CD4-positive, alpha-beta T cell (primary cell): ENCODE measurements around the gene PARG. TPM values are rescaled to one million over a fixed set of nuclear protein-coding genes. Genes with fewer than 3 reads are reported as not detected.

Experiments
- ATAC-seq: fragments of 200-7000 bp; cut with Tn5 transposase; one replicate; pipeline ENCODE4 v1.10.0; 2022; ENCODE audit warnings: mild to moderate bottlenecking; ENCODE audit not compliant: poor library complexity
- CTCF ChIA-PET: fragments of 350-600 bp; sonication (Branson Sonifier 250); formaldehyde crosslinking; loops from one replicate; lab custom pipeline; 2021; ENCODE audit warnings: antibody characterized with exemption, inconsistent platforms; lab: Charles Lee
- POLR2A ChIA-PET: fragments of 350-600 bp; sonication (Branson Sonifier 250); formaldehyde crosslinking; loops from one replicate; lab custom pipeline; 2021; ENCODE audit warnings: antibody characterized with exemption, inconsistent platforms; lab: Charles Lee
- DNase-seq, 14 experiments: peaks; one replicate each; pipeline ENCODE4 v3.0.0-alpha.2; 2013 to 2020; ENCODE audit warnings: mixed read lengths in 2 of 14
- H3K27ac ChIP-seq, 2 donors: one replicate each; pipeline versions ENCODE4 v1.5.1 to v1.7.0; 2013; ENCODE audit warnings: low read length in 2 of 2, low read depth in 1 of 2, mild to moderate bottlenecking in 1 of 2
- H3K27me3 ChIP-seq, 2 experiments: 1 replicate in 1 of 2; 2 replicates in 1 of 2; pipeline versions ENCODE4 v1.6.1 to v1.7.0; 2013; ENCODE audit warnings: low read length in 2 of 2, control low read depth in 1 of 2, mild to moderate bottlenecking in 1 of 2, moderate library complexity in 1 of 2; ENCODE audit not compliant: insufficient read depth in 2 of 2, control insufficient read depth in 1 of 2
- H3K36me3 ChIP-seq: one replicate; pipeline ENCODE4 v1.6.1; 2013; ENCODE audit warnings: low read length, control low read depth; ENCODE audit not compliant: insufficient read depth
- H3K4me1 ChIP-seq: one replicate; pipeline ENCODE4 v1.6.1; 2013; ENCODE audit warnings: low read length, control low read depth; ENCODE audit not compliant: insufficient read depth
- H3K4me3 ChIP-seq: one replicate; pipeline ENCODE4 v1.5.1; 2013; ENCODE audit warnings: mild to moderate bottlenecking, low read length, moderate library complexity
- H3K9me3 ChIP-seq, 2 experiments: 1 replicate in 1 of 2; 2 replicates in 1 of 2; pipeline versions ENCODE4 v1.6.1 to v1.7.0; 2013; ENCODE audit warnings: low read length in 2 of 2, mild to moderate bottlenecking in 2 of 2, control low read depth in 1 of 2, moderate library complexity in 1 of 2; ENCODE audit not compliant: control insufficient read depth in 1 of 2, insufficient read depth in 1 of 2
- H3K27ac Mint-ChIP-seq: one replicate; pipeline ENCODE4 v1.8.0; 2020; ENCODE audit warnings: mixed read lengths
- H3K27me3 Mint-ChIP-seq: one replicate; pipeline ENCODE4 v1.8.0; 2021; ENCODE audit warnings: mixed read lengths
- H3K36me3 Mint-ChIP-seq: one replicate; pipeline ENCODE4 v1.8.0; 2021; ENCODE audit warnings: low read depth, mixed read lengths
- H3K4me1 Mint-ChIP-seq: one replicate; pipeline ENCODE4 v1.8.0; 2021; ENCODE audit warnings: low read depth, mixed read lengths
- H3K4me3 Mint-ChIP-seq: one replicate; pipeline ENCODE4 v1.8.0; 2020; ENCODE audit warnings: mild to moderate bottlenecking, mixed read lengths
- H3K9me3 Mint-ChIP-seq: one replicate; pipeline ENCODE4 v1.8.0; 2020; ENCODE audit warnings: mixed read lengths
- intact Hi-C, 2 experiments: fragments of 100-400 bp; cut with DNase I in 1 of 2; cut with micrococcal nuclease in 1 of 2; formaldehyde crosslinking; loops; one replicate each; pipeline versions ENCODE4 v1.15.1 to v1.9.0; 2023 to 2025; cut with DNase I, micrococcal nuclease
- total RNA-seq, 174 experiments: library from RNA in 2 of 174; stranded (reverse) in 2 of 174; gene quantifications; one replicate each; pipeline ENCODE4 v1.2.3 and lab custom pipeline; 2021 to 2026
- TF ChIP-seq, protein P1 (sequence below): fragments of 200-600 bp; IDR thresholded peaks from one replicate; pipeline ENCODE4 v1.8.0; 2022; ENCODE audit warnings: antibody characterized with exemption, mild to moderate bottlenecking

PARG gene
- total RNA-seq, 2 experiments from 2014 or later = 30.1 to 31.8 TPM

DNA sequence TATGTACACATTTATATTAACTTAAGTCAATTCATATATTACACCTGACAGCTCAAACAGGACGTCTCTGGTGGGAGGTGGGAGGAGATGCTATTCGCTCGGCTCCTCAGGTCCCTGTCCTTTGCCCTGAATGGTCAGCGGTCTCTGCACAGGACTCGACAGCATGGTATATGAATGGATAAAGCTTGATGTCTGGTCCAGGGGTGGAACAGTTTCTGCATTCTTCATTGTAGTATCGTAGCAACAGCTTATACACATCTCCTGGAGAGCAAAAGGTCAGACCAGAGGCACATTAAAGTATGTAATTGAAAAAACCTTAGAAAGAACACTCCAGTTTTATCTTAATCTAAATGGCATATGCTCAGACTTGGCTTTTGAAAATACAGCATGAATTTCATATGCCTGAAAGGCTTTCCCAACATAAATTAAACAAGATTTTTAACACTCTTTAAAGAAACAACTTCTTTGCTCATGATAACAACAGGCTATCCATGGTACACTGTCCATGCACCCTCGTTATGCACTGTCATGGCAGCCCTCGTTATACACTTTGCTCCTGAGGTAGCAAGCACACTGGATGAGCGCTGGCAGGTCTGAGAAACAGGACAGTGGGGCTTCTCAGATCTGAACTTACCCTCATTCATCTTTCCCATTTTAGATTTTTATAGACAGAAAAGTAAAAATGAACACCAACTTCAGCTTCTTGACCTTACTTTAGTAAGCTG lies 122.4 kb downstream of the PARG start:
- POLR2A ChIA-PET = no interaction called here

DNA sequence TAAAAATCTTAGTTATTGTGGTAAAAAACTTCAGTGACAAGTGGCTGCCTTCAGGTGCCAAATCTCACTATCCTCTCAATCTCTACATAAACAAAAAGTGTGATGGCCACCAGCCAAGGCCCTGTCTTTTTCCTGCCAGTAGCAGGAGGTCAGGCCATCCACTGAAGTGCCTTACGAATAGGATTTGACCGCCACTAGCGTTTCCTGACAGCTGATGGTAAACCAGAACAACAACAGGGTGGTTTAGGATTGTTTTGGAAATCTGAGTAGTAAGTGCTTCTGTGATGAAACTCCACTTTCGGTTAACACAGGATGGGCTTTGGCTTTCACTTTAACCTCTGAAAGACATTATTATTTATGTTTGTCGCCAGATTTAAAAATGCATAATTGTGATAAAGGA lies 124.0 kb downstream of the PARG start:
- no peak for ATAC-seq
- CTCF ChIA-PET = no interaction called here
- Mint-ChIP-seq H3K27me3 (no peaks in the 10 kb centered on the region), H3K4me1 (no peaks in the 10 kb centered on the region), H3K9me3 (no peaks in the 10 kb centered on the region), H3K4me3 (no peak overlapping the region), H3K27ac (no peak overlapping the region), H3K36me3 (peaks cover 85% of the 10 kb centered on the region)
- DNase-seq = peak in 1 of 14 experiments; percentile 5
- TF ChIP-seq, protein P1, sequence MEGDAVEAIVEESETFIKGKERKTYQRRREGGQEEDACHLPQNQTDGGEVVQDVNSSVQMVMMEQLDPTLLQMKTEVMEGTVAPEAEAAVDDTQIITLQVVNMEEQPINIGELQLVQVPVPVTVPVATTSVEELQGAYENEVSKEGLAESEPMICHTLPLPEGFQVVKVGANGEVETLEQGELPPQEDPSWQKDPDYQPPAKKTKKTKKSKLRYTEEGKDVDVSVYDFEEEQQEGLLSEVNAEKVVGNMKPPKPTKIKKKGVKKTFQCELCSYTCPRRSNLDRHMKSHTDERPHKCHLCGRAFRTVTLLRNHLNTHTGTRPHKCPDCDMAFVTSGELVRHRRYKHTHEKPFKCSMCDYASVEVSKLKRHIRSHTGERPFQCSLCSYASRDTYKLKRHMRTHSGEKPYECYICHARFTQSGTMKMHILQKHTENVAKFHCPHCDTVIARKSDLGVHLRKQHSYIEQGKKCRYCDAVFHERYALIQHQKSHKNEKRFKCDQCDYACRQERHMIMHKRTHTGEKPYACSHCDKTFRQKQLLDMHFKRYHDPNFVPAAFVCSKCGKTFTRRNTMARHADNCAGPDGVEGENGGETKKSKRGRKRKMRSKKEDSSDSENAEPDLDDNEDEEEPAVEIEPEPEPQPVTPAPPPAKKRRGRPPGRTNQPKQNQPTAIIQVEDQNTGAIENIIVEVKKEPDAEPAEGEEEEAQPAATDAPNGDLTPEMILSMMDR = no peak
- Histone ChIP-seq H3K27me3 (no peaks in the 10 kb centered on the region), H3K36me3 (peaks cover 44% of the 10 kb centered on the region), H3K9me3 (no peaks in the 10 kb centered on the region), H3K4me3 (no peak overlapping the region), H3K4me1 (no peaks in the 10 kb centered on the region), H3K27ac (no peak overlapping the region)
- POLR2A ChIA-PET = no interaction called here
- intact Hi-C loops = no loop called here

More for the DNA sequence above, 122.4 kb downstream of the PARG start:
- Mint-ChIP-seq H3K9me3 (no peaks in the 10 kb centered on the region), H3K4me3 (no peak overlapping the region), H3K36me3 (peaks cover 89% of the 10 kb centered on the region), H3K27ac (no peak overlapping the region), H3K27me3 (no peaks in the 10 kb centered on the region), H3K4me1 (no peaks in the 10 kb centered on the region)
- no peak for ATAC-seq
- TF ChIP-seq, protein P1 = no peak
- no peak overlapping the region for H3K27ac ChIP-seq
- H3K36me3 ChIP-seq = peaks cover 44% of the 10 kb centered on the region
- CTCF ChIA-PET = no interaction called here
- intact Hi-C loops = no loop called here
- no peak for DNase-seq
- H3K27me3 ChIP-seq = no peaks in the 10 kb centered on the region
- H3K4me3 ChIP-seq = no peak overlapping the region
- no peaks in the 10 kb centered on the region for H3K9me3 ChIP-seq
- H3K4me1 ChIP-seq = no peaks in the 10 kb centered on the region

DNA sequence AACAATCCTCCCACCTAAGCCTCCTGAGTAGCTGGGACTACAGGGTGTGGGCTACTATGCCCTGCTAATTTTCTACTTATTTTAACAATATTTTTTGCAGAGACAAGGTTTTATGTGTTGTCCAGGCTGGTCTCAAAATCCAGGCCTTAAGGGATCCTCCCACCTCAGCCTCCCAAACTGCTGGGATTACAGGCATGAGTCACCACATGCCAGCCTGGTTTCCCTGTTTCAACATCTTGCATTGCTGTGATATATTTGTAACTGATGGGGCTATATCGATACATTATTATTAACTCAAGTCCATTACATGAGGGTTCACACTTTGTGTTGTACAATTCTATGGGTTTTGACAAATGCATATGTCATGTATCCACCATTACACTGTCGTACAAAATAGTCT lies 137.8 kb downstream of the PARG start:
- Mint-ChIP-seq H3K36me3 (no peaks in the 10 kb centered on the region), H3K4me3 (no peak overlapping the region), H3K9me3 (no peaks in the 10 kb centered on the region), H3K27ac (no peak overlapping the region), H3K4me1 (no peaks in the 10 kb centered on the region), H3K27me3 (no peaks in the 10 kb centered on the region)
- no peaks in the 10 kb centered on the region for H3K4me1 ChIP-seq
- ChIA-PET CTCF (no interaction called here), POLR2A (no interaction called here)
- H3K27ac ChIP-seq = no peak overlapping the region
- intact Hi-C loops = no loop called here
- ATAC-seq = no peak
- no peaks in the 10 kb centered on the region for H3K27me3 ChIP-seq
- peaks cover 6 to 13% of the 10 kb centered on the region in 2 experiments for H3K9me3 ChIP-seq
- DNase-seq = no peak
- H3K4me3 ChIP-seq = no peak overlapping the region
- no peaks in the 10 kb centered on the region for H3K36me3 ChIP-seq
- TF ChIP-seq, protein P1 = no peak
